GM21619 (cell line): ENCODE results near the gene ATP2C1.
"Not testable (repeated sequence)": the region's sequence is repeated elsewhere in the genome, so short reads cannot be mapped to it uniquely, and the experiment has no call there.

Experiments used
- ATAC-seq: cut with Tn5 transposase; IDR thresholded peaks from one replicate; pipeline ENCODE4 v1.9.1; 2021; ENCODE audit not compliant: unreplicated experiment

ATP2C1 gene

DNA sequence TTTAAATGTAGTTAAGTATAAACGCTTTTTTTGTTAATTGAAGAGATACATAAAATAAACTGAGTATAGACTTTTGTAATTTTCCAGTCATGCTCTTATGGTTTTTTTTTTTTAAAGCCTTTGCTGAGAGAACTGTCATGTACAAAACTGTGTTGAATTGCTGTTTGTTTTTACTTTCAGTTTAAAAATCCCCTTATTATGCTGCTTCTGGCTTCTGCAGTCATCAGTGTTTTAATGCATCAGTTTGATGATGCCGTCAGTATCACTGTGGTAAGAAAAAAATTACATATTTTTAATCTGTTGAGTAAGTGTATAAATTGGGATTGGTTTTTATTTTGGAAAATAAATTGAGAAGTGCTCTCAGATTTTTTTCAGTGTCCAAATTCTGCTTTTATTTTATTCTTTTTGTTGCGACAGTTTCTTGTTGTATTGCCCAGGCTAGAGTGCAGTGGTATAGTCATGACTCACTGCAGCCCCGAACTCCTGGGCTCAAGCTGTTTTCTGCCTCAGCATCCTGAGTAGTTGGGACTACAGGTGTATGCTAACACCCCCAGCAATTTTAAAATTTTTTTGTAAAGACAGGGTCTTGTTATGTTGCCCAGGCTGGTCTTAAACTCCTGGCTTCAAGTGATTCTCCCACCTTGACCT is 40.7 kb downstream of the ATP2C1 start:
- ATAC-seq: no peak

DNA sequence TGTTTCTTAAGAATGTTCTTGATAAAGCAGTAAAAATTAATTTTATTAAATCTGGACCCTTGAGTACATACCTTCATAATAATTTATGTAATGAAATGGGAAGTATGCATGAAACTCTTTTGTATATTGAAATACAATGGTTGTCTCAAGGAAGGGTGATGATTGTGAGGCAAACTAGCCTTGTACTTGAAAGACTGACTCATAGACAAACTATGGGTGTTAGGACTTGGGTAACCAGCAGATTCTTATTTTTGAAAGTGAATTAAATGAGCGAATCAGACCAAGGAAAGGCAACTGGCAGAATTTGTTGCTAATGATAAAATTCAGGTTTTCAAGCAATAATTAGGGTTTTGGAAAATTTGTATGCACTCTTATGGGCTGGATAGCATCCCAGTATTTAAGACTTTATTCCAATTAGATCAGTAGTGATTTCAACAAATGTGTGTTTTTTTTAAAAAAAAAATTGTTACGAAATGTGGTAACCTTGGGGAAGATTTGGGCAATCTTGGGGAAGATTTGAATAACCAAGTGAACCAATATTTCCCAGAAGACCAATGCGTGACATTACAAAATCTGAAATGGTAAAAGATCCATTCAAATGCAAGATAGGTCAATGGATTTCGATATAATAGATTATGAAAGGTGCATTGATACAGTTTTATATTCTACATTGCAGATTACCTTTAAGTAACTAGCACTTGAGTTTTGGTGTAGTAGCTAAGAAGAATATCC is 42.0 kb downstream of the ATP2C1 start:
- no peak for ATAC-seq

DNA sequence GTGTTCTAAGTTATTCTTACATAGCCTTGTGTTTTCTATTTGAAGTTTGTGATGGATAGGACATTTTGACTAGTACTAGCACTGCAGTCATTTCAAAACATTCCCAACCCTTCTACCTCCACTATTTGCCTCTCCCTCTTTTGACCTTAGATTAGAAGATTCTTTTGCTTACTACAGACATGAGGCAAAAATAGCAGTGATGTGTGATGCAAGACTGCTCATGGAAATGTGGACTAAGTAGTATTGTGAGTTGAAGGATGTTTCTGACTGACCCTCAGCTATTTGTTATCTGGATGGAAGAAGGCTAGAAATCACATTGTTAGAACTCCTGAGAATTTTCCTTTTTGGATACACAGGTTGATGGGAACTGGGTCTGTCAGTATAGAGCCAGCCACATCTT is 45.9 kb downstream of the ATP2C1 start:
- ATAC-seq: no peak

DNA sequence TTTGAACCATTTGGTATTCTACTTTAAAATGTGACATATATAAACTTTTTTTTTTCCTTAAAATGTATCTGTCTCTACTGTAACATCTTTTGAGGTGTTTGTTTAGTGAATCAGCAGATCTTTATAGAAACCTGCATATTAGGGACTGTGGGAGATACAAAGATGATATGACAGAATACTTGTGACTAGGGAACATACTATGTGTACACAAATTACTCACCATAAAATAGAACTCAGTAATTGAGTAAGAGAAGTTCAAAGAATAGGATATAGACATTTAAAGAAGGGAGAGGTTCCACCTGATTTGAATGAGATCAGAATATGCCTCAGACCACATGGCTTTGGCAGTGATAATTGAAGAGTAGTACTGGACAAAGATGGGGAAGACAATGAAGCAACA is 47.9 kb downstream of the ATP2C1 start:
- no peak for ATAC-seq

DNA sequence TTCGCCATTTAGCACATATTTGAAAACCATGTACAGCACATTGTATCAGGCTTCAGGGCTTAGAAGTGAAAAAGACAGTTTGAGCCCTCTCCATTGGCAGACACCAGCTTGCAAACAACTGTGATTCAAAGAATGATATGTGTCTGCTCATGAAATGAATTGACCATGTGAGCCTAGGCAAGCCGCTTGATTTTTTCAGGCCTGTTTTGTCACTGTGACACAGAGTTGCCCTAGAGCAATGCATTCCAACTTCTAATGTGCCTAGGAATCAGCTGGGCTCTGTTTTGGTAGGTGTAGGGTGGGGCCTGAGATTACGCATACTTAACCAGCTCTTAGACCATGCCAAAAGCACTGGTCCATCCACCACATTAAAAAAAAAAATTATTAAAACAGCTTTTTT is 53.0 kb downstream of the ATP2C1 start:
- ATAC-seq: no peak

DNA sequence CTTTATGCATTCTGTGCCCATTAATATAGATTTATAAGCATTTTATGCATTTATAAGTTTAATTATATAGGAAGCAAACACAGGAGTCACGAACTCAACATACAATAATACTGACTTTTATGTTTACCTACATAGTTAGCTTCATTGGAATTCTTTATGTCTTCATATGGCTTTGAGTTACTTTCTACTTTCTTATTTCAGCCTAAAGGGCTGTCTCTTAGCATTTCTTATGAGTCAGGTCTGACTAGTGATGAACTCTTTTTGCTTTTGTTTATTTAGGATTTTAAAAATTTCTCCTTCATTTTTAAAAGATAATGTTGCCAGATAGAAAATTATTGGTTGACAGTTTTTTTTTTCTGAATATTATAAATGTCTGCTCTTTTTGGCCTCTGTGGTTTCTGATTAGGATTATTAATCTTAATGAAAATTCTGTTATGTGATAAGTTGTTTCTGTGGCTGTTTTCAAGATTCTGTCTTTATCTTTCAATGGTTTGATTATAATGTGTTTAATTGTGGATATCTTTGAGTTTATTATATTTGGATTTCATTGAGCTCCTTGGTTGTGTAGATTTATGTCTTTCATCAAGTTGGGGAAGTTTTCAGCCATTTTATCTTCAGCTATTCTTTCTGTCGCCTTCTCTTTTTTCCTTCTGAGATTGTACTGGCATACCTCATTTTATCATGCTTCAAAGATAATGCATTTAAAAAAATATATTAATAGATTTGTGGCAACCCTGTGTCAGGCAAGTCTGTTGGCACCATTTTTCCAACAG is 54.3 kb downstream of the ATP2C1 start:
- no peak for ATAC-seq

DNA sequence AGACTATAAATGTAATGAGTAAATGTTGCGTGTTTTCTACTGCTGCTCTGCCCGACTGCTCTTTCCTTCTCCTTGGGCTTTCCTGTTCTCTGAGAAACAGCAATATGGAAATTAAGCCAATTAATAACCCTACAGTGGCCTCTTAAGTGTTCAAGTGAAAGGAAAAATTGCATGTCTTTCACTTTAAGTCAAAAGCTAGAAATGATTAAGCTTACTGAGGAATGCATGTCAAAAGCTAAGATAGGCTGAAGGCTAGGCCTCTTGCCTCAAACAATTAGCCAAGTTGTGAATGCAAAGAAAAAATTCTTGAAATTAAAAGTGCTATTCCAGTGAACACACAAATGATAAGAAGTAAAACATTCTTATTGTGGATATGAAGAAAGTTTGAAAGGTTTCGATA is 55.0 kb downstream of the ATP2C1 start:
- ATAC-seq: peak; percentile 53

DNA sequence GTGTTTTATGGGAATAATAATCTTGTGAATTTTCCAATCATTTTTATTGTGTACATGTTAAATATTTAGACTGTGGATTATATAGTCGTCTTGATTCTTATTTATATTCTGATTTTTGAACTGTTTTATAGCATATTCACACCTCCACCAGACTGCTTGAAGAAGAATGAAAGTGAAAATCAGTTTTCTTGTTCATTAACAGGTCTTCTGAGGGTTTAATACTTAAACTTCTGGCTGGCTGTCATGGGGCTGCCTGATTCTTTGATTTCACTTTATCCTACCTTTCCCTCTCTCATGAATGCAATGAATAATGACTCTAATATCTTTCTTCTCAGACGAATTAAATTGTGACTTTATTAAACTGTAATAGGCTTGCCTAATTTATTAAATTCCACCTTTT is 56.2 kb downstream of the ATP2C1 start:
- ATAC-seq: peak; percentile 80

DNA sequence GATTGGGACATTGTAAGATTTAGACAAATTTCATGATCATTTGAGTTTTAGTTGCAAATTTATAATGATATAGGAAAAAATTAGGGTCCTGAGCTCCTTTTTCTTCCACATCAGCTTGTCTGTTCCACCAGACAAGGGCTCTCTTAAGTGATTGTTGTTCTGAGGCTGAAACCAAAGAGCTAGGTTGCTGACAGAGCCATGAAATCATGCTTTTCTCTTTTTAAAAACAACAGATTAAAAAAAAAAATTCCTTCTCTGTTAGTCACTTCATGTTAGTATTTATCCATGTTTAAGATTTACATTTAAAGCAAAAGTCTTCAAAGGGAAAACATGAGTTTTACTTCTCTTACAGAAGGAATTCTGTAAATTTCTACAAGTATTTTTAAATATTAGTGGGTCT is 56.8 kb downstream of the ATP2C1 start:
- ATAC-seq: no peak

DNA sequence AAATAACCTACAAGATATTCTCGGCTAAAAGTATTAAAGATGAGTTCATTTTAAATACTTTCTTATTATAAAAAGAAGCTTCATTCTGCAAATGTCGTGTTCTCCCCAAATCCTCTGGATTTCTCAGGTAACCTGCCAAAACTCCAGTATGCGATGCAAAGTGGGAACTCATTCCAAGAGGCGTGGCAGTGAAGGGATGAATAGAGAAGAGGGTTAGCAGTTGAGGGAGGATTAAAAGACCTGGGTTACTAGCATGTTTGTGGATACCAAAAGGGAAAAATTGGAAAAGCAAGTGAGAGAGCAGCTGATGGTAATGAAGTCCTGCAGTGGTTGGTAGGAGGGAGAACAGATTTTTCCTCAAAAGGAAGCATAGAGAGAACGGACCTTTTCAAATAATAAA is 61.6 kb downstream of the ATP2C1 start:
- no peak for ATAC-seq

DNA sequence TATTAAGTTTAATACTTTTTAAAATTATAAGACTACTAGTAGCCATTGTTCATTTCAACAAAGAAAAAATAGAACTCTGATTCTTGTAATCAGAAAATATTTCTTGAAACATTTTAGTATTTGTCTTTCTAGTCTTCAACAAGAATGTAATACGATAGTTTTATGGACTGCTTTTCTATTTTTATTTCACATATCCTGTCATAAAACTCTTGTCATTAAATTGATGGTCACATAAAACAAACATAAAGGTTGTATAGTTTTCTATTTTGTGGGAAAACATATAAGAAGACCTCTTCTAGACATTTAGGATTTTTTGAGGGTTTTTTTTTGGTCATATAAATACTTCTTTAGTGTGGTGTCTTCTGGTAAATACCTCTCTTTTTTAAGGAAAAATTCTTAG is 62.4 kb downstream of the ATP2C1 start:
- ATAC-seq: no peak

DNA sequence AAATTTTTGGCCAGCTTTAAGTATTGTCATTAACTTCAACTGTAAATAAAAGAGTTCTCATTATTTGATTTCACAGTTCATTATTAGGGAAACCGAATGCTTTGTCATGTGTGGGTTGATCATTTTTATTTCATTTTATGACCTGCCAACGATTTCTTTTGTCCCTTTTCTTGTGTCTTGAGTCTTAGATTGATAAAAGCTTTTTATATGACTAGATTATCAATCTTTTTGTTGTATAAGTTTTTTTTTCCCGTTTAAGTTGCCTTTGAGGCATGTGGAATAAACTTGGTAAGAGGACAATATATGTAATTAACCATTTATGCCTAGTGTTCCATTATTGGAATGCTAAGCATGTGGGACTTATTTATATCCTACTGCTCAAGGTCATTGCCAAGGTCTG is 62.8 kb downstream of the ATP2C1 start:
- ATAC-seq: no peak

DNA sequence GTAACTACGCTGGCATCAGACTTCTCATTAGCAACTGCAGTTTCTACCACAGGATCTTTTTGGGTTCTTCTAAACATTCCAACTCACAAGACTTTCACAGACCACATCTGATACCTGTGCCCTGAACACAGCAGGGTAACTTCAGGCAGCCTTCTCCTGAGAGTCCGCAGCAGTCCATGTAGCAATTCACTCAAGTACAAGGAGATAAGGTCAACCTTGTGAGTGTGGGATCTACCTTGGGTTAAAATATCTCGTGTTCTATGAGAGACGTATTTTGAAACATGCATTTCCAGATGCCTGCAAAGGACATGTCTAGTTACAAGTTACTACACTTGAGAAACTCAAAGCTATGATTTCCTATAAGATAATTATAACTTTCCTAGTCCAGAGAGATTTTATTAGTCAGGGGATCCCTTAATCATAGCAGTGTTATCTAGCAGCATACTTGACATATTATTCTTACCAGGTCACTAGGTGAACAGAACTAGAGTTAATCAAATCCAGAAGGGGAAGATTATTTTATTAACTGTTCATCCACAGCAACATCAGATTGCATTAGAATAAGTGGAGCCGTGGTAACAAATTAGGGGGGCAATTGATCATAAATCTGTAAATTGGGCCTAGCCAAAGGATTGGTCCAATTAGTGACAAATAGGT is 66.4 kb downstream of the ATP2C1 start:
- ATAC-seq: no peak

DNA sequence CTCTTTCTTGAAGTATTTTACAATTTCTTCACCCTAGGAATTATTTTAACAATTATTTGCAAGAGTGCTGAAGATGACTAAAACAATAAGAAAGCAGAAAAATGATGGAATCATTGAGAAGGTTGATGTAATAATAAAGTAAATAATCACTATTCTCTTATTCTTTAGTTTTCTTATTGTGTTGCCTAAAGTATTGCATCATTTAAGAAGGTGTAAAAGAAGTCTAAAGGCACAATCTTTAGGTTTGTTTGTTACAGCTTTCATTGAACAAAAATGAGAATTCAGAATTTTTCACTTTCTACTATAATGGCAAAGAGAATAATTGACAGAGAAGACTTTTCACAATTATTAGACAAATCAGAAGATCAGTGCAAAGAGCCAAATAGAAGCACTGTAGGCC is 67.6 kb downstream of the ATP2C1 start:
- no peak for ATAC-seq

DNA sequence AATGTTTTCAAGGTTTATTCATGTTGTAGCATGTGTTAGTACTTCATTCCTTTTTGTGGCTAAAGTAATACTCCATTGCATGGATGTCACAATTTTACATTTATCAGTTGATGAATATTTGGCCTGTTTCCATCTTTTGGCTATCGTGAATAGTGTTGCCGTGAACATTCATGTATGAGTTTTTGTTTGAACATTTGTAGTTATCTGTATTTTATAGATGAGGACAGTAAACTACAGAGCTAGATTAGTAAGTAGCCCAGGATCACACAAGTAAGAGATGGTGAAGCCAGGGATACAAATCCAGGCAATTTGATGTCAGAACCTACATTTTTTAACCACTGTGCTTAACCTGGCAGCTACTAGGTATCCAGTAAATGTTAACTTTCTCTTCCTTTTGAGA is 69.6 kb downstream of the ATP2C1 start:
- no peak for ATAC-seq

DNA sequence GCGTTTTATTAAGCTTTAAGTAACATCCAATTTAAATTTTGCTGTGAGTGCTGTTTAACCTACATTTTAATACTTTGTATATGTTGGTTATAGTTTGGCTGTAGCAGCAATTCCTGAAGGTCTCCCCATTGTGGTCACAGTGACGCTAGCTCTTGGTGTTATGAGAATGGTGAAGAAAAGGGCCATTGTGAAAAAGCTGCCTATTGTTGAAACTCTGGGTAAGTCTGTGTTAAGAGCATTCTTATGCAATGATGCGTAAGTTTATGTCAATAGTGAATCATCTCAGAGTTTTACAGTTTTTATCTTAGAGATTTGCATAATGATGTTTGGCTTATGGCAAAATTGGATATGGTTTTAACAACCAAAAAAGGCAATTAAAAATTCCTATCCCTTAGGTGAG is 70.0 kb downstream of the ATP2C1 start:
- no peak for ATAC-seq

DNA sequence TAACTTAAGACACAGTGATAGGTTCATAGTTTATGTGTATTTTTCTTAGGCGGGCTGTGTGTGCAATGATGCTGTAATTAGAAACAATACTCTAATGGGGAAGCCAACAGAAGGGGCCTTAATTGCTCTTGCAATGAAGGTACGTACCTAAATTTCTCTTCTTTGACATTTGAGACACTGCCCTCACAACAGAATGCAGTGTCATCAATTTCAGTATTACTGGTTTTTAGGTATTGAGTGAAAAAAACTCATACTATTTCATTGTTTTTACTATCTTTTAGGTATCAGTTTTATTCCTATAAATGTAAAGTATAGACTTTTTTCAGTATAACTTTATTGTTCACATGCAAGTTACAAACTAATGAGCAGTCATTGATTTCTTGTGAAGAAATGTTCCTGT is 73.4 kb downstream of the ATP2C1 start:
- ATAC-seq: no peak

DNA sequence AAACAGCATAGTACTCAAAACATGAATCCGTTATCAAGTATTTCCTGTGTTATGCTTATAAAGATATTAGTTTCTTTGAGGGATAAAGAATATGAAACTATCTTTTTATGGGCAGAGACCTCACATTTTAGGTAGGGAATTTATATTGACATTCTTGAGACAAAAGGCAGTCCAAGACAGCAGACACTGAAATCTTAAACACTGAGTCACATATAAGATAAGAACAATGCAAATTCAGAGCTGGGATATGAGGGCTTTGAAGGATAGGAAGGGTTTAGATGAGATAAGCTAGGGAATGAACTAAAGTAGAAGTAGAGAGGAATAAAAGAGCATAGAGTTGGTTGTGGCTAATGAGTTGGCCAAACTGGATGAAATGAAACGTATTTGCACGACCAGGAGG is 74.3 kb downstream of the ATP2C1 start:
- ATAC-seq: no peak

DNA sequence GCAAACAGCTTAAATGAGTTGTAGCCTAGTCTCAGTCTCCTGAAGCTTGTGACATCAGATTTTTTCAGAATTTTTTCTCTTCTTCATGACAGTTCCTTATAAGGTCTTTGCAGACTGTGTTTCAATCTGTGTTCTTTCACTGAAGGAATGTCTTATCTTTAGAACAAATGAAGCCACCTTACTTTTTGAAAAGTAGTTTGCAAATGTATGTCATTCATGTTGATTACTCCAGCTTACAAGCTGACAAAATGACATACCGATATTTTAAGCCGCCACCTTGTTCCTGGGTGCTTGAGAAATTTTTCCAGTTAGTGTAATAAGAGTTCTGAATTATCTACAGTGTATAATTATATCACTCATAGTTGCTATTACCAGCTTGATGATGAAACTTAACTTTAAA is 75.7 kb downstream of the ATP2C1 start:
- ATAC-seq: no peak

DNA sequence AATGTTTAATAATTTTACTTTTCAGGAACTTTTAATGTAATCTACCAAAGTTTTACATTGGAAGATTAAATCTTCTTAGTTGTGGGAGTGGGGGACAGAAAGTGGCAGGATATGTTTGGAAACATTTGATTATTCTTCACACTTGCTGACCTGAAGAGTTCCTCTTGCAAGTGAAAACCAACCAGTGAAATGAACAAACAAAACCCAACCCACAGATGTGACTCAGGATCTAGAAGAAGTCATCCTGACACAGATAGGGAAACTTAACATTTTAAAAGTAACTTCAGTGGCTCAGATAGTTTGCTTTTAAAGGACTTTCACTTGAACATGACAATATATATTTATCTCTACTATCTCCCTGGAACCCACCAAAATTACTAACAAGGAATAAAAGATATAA is 77.3 kb downstream of the ATP2C1 start:
- ATAC-seq: no peak

DNA sequence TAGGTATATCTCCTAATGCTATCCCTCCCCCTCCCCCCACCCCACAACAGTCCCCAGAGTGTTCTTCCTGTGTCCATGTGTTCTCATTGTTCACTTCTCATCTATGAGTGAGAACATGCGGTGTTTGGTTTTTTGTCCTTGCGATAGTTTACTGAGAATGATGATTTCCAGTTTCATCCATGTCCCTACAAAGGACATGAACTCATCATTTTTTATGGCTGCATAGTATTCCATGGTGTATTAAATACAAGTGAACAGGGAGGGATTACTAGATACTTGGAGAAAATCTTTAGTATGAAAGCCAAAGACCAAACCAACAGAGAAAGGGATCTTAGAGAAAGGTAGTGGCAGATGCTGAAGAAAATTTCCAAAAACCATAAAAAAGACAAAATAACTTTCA is 78.7 kb downstream of the ATP2C1 start:
- ATAC-seq: not testable (repeated sequence)

DNA sequence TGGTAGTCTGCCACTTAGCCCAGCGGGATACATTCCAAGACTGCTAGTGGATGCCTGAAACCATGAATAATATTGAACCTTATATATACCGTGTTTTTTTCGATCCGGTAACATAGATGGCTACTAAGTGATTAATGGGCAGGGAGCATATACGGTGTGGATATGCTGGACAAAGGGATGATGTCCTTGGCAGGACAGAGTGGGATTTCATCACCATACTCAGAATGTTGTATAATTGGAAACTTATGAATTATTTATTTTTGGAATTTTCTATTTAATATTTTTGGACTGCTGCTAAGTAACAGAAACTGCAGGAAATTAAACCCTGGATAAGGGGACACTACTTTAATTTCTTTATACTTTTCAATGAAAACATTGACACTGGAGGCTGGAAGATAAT is 79.5 kb downstream of the ATP2C1 start:
- no peak for ATAC-seq
